ENCODE measurements around the gene SAAL1. TPM values are rescaled to one million over a fixed set of nuclear protein-coding genes. Genes with fewer than 3 reads are reported as not detected.

SAAL1 gene
- total RNA-seq, 1 experiment from 2014 or later = 43.5 TPM

DNA sequence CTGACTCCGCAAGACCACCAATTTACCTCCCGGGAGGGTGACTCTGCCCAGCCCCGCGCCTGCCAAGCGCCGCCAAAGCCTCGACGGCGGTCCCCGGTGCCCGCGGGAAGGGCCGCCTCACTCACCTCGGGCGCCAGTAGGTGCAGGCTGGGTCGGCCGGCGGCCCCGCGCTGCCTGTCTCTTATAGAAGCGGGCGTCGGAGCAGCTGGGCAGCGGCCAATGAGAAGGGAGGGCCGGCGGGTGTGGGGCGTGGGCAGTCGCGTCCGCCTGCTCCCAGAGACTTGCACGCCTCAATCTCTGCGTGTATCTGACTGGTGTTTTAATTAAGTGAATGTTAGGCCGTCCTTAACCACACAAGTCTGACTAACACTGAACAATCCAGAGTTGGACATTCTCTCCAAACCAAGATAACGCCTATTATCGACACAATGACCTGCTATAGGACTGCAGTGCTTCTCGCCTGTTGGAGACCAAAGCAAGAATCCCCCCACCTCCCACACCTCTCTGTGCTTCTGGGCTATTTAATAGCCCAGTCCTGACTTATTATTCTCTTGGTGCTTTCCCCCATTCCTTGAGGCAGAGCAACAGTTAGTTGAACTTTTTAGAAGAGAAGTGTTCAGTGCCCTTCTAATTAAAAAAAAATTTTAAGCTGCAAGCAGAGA, 59.6 kb downstream of the SAAL1 start, which contains the start of gene TPH1:
TSS of gene TPH1 (minus strand) at position 154 of the 662 bp plus-strand sequence. CDS start 5,507 bp downstream, outside the sequence.
- Mint-ChIP-seq H3K4me1 (peaks cover 6 to 8% of the 10 kb centered on the region in 2 experiments), H3K36me3 (ENCODE audit: insufficient read depth in 1 of 3, low read depth in 3 of 3) (no peaks in the 10 kb centered on the region), H3K4me3 (peak within 1 kb of the TSS; percentile 43 to 61), H3K9me3 (no peaks in the 10 kb centered on the region), H3K27me3 (ENCODE audit: low read depth) (peaks cover 62% of the 10 kb centered on the region), H3K27ac (no peak within 1 kb of the TSS)
- TF ChIP-seq, protein P1, sequence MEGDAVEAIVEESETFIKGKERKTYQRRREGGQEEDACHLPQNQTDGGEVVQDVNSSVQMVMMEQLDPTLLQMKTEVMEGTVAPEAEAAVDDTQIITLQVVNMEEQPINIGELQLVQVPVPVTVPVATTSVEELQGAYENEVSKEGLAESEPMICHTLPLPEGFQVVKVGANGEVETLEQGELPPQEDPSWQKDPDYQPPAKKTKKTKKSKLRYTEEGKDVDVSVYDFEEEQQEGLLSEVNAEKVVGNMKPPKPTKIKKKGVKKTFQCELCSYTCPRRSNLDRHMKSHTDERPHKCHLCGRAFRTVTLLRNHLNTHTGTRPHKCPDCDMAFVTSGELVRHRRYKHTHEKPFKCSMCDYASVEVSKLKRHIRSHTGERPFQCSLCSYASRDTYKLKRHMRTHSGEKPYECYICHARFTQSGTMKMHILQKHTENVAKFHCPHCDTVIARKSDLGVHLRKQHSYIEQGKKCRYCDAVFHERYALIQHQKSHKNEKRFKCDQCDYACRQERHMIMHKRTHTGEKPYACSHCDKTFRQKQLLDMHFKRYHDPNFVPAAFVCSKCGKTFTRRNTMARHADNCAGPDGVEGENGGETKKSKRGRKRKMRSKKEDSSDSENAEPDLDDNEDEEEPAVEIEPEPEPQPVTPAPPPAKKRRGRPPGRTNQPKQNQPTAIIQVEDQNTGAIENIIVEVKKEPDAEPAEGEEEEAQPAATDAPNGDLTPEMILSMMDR (conservative IDR thresholded peaks at IDR 0.05) = no peak
- H3K4me2 ChIP-seq (ENCODE audit: insufficient read depth, insufficient read length, low read length) = peak within 1 kb of the TSS; percentile 84
- H3K9me3 ChIP-seq (ENCODE audit: control insufficient read depth, low read depth, low read length) = no peaks in the 10 kb centered on the region
- H2AK5ac ChIP-seq (ENCODE audit: insufficient read length, low read length) = no peak within 1 kb of the TSS
- H3K56ac ChIP-seq (ENCODE audit: insufficient read length, low read depth, low read length) = no peak within 1 kb of the TSS
- H3K79me2 ChIP-seq (ENCODE audit: insufficient read depth, low read length) = no peaks in the 10 kb centered on the region
- peak within 1 kb of the TSS; percentile 79 for H2AFZ ChIP-seq (ENCODE audit: low read length)
- peak within 1 kb of the TSS; percentile 43 for H3K9ac ChIP-seq (ENCODE audit: extremely low read depth, insufficient read length, low read length)
- H3K79me1 ChIP-seq (ENCODE audit: insufficient read depth, low read depth, low read length, poor library complexity, severe bottlenecking) = no peaks in the 10 kb centered on the region
- H3K18ac ChIP-seq (ENCODE audit: insufficient read length, low read depth, low read length) = no peak within 1 kb of the TSS
- peaks cover 6% of the 10 kb centered on the region; the same call in 1 of the 2 replicates for H3K27me3 ChIP-seq (ENCODE audit: insufficient read depth, low read length)
- no peak within 1 kb of the TSS for H2BK15ac ChIP-seq (ENCODE audit: low read depth, low read length)
- no peak within 1 kb of the TSS for H3K14ac ChIP-seq (ENCODE audit: insufficient read depth, low read length)
- H3K23me2 ChIP-seq (ENCODE audit: insufficient read length, low read depth, low read length, poor library complexity, severe bottlenecking) = no peaks in the 10 kb centered on the region
- DNase-seq = peak; percentile 76
- no peaks in the 10 kb centered on the region for H3K4me1 ChIP-seq (ENCODE audit: insufficient read depth, low read length)
- H4K5ac ChIP-seq (ENCODE audit: insufficient read length, low read depth, low read length) = no peak within 1 kb of the TSS
- no peaks in the 10 kb centered on the region for H4K20me1 ChIP-seq (ENCODE audit: control insufficient read depth, insufficient read depth, insufficient read length)
- no peak within 1 kb of the TSS for H2BK20ac ChIP-seq (ENCODE audit: low read depth, low read length, poor library complexity, severe bottlenecking)
- no peak within 1 kb of the TSS for H2BK12ac ChIP-seq (ENCODE audit: insufficient read length, low read depth, low read length)
- no peak within 1 kb of the TSS for H3K23ac ChIP-seq (ENCODE audit: insufficient read length, low read depth, low read length)
- no peak within 1 kb of the TSS for H4K91ac ChIP-seq (ENCODE audit: insufficient read length, low read depth, low read length)
- no peak within 1 kb of the TSS for H4K8ac ChIP-seq (replicated peaks; ENCODE audit: insufficient read length, low read depth, low read length)
- H3K27ac ChIP-seq (ENCODE audit: insufficient read length, low read depth, low read length) = no peak within 1 kb of the TSS
- no peak within 1 kb of the TSS for H3K4ac ChIP-seq (ENCODE audit: low read depth, low read length)
- no peak within 1 kb of the TSS for H3T11ph ChIP-seq (ENCODE audit: low read length)
- no peak within 1 kb of the TSS for H2BK5ac ChIP-seq (ENCODE audit: insufficient read length, low read length)
- no CpG with 5 or more reads among the region's 36 CpGs for WGBS (ENCODE audit: extremely low coverage, insufficient read length, low lambda C conversion rate)
- H2BK120ac ChIP-seq (ENCODE audit: low read depth, low read length, poor library complexity, severe bottlenecking) = no peak within 1 kb of the TSS

Measured in H9 (cell line).